Measurements from ENCODE around the gene S100A9. TPM values are rescaled to one million over a fixed set of nuclear protein-coding genes. Genes with fewer than 3 reads are reported as not detected.

S100A9 gene
- total and polyA plus RNA-seq, 4 donors, result 394 to 16,342 (median 659) TPM

DNA sequence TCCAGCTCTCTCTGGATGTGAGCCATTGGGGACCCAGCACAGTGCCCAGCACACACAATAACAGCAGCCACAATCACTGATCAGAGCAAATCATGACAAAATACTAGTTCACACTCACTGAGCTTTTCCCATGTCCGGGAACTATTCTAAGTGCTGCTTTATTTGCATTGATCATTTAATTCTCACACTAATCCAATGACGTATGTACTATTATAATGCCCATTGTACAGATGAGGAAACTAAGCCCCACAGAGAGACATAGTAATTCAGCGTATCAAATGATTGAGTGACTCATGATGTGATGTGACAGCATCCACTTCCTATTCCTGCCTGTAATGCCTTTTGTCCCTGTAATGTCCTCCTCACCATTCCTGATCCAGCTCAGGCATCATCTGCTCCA lies 35.2 kb downstream of the S100A9 start:
- no peak overlapping the region for H3K9ac ChIP-seq (ENCODE audit: insufficient read depth in 1 of 2, low read length in 2 of 2)
- no peaks in the 10 kb centered on the region for H3K9me3 ChIP-seq (ENCODE audit: control insufficient read depth in 4 of 4, insufficient read depth in 3 of 4, low read length in 3 of 4)
- no peak overlapping the region for H3K4me3 ChIP-seq
- DNase-seq (no peak), ATAC-seq (ENCODE audit: insufficient read depth, low FRiP score) (no peak)
- H3K4me1 ChIP-seq (ENCODE audit: control insufficient read depth in 5 of 5, insufficient read depth in 5 of 5, low read length in 5 of 5), result no peaks in the 10 kb centered on the region
- no peak overlapping the region for H3K27ac ChIP-seq (ENCODE audit: low read depth in 1 of 2, low read length in 1 of 2)
- TF ChIP-seq, protein P1, sequence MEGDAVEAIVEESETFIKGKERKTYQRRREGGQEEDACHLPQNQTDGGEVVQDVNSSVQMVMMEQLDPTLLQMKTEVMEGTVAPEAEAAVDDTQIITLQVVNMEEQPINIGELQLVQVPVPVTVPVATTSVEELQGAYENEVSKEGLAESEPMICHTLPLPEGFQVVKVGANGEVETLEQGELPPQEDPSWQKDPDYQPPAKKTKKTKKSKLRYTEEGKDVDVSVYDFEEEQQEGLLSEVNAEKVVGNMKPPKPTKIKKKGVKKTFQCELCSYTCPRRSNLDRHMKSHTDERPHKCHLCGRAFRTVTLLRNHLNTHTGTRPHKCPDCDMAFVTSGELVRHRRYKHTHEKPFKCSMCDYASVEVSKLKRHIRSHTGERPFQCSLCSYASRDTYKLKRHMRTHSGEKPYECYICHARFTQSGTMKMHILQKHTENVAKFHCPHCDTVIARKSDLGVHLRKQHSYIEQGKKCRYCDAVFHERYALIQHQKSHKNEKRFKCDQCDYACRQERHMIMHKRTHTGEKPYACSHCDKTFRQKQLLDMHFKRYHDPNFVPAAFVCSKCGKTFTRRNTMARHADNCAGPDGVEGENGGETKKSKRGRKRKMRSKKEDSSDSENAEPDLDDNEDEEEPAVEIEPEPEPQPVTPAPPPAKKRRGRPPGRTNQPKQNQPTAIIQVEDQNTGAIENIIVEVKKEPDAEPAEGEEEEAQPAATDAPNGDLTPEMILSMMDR (IDR thresholded peaks at IDR 0.05; ENCODE audit: control extremely low read depth, extremely low read depth), result no peak
- 69 to 74% methylated on average over 3 of the region's 3 CpGs for WGBS, 2 donors
- no peaks in the 10 kb centered on the region for H3K36me3 ChIP-seq (ENCODE audit: control insufficient read depth in 4 of 4, insufficient read depth in 4 of 4, low read length in 4 of 4)
- peaks cover 0 to 9% (median 3%) of the 10 kb centered on the region in 3 donors for H3K27me3 ChIP-seq (ENCODE audit: control insufficient read depth in 3 of 3, insufficient read depth in 3 of 3, low read length in 2 of 3)

DNA sequence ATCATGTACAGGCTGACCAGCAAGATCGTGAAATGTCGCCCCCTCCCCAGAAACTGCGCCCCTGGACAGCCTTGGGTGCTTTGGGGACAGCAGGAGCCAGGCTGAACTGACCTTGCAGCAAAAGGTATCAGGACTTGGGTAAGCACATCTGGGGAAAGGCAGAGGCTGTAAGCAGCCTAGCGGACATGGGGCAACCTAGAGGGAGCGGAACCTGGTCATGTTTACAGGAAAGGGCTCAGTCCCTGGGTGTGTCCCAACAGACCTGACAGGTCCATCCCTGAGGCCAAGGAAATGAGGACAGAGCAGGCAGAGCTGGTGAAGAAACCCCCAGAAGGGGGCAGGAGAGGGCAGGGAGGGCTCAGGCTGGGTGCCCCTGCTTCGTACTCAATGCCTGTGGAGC lies 36.3 kb downstream of the S100A9 start:
- no peak overlapping the region for H3K9ac ChIP-seq (ENCODE audit: insufficient read depth in 1 of 2, low read length in 2 of 2)
- no peaks in the 10 kb centered on the region for H3K36me3 ChIP-seq (ENCODE audit: control insufficient read depth in 4 of 4, insufficient read depth in 4 of 4, low read length in 4 of 4)
- no peak overlapping the region for H3K4me3 ChIP-seq
- no peak overlapping the region for H3K27ac ChIP-seq (ENCODE audit: low read depth in 1 of 2, low read length in 1 of 2)
- DNase-seq (no peak), ATAC-seq (ENCODE audit: insufficient read depth, low FRiP score) (no peak)
- TF ChIP-seq, protein P1 (IDR thresholded peaks at IDR 0.05; ENCODE audit: control extremely low read depth, extremely low read depth), result no peak
- 47 to 74% methylated on average over 6 of the region's 6 CpGs for WGBS, 2 donors
- H3K27me3 ChIP-seq (ENCODE audit: control insufficient read depth in 3 of 3, insufficient read depth in 3 of 3, low read length in 2 of 3), result peaks cover 0 to 7% (median 3%) of the 10 kb centered on the region in 3 donors
- H3K9me3 ChIP-seq (ENCODE audit: control insufficient read depth in 4 of 4, insufficient read depth in 3 of 4, low read length in 3 of 4), result no peaks in the 10 kb centered on the region
- H3K4me1 ChIP-seq (ENCODE audit: control insufficient read depth in 5 of 5, insufficient read depth in 5 of 5, low read length in 5 of 5), result no peaks in the 10 kb centered on the region

DNA sequence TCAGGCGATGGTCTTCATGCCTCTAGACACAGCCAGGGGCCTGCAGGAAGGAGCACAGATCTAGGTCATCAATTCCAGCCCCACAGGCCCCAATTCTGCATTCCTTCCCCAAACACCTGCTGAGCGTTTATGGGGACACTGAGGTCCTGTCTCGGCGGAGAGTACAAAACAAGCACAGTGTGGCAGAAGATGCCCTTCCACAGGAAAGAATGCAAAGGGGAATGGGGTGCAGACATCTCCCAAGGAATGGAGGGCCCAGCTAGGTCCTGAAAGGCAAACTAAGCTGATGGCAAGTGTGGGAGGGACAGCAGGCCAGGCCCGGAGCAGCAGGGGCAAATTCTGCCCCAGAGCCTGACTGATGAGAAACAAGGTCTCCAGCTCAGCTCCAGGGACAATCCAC lies 36.7 kb downstream of the S100A9 start:
- no peak overlapping the region for H3K27ac ChIP-seq (ENCODE audit: low read depth in 1 of 2, low read length in 1 of 2)
- H3K36me3 ChIP-seq (ENCODE audit: control insufficient read depth in 4 of 4, insufficient read depth in 4 of 4, low read length in 4 of 4), result no peaks in the 10 kb centered on the region
- DNase-seq (no peak), ATAC-seq (ENCODE audit: insufficient read depth, low FRiP score) (no peak)
- 77 to 84% methylated on average over 5 of the region's 5 CpGs for WGBS, 2 donors
- TF ChIP-seq, protein P1 (IDR thresholded peaks at IDR 0.05; ENCODE audit: control extremely low read depth, extremely low read depth), result no peak
- peaks cover 0 to 7% (median 3%) of the 10 kb centered on the region in 3 donors for H3K27me3 ChIP-seq (ENCODE audit: control insufficient read depth in 3 of 3, insufficient read depth in 3 of 3, low read length in 2 of 3)
- H3K9ac ChIP-seq (ENCODE audit: insufficient read depth in 1 of 2, low read length in 2 of 2), result no peak overlapping the region
- H3K4me3 ChIP-seq, result no peak overlapping the region
- no peaks in the 10 kb centered on the region for H3K4me1 ChIP-seq (ENCODE audit: control insufficient read depth in 5 of 5, insufficient read depth in 5 of 5, low read length in 5 of 5)
- no peaks in the 10 kb centered on the region for H3K9me3 ChIP-seq (ENCODE audit: control insufficient read depth in 4 of 4, insufficient read depth in 3 of 4, low read length in 3 of 4)

DNA sequence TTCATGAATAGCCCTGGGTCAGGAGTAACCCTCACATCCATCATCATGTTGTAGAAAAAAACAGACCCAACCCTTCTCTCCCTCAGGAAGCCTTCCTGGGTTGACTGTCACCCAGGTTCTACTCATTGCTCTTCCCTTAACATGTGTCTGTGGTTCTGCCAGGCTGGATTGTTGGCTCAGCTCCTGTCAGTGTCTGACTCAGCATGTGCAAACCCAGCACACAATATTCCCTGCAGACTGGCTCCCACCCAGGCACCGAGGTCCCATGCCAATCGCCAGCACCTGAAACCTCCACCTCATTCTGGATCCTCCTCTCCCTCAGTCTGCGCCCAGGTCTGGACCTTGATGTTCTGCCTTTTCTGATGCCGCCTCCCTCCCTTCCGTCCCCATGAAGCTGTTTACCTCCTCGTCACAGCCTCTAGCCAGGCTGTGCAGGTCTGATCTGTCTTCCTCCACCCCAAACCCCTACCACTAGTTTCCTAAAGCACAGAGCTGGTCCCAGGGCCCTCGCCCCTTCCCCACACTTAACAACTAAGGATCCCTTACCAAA lies 37.6 kb downstream of the S100A9 start:
- no peak for DNase-seq
- H3K9me3 ChIP-seq (ENCODE audit: control insufficient read depth in 4 of 4, insufficient read depth in 3 of 4, low read length in 3 of 4), result no peaks in the 10 kb centered on the region
- WGBS, 2 donors, result 78 to 84% methylated on average over 7 of the region's 7 CpGs
- no peak overlapping the region for H3K27ac ChIP-seq (ENCODE audit: low read depth in 1 of 2, low read length in 1 of 2)
- H3K4me3 ChIP-seq, result no peak overlapping the region
- peaks cover 0 to 7% (median 3%) of the 10 kb centered on the region in 3 donors for H3K27me3 ChIP-seq (ENCODE audit: control insufficient read depth in 3 of 3, insufficient read depth in 3 of 3, low read length in 2 of 3)
- no peaks in the 10 kb centered on the region for H3K4me1 ChIP-seq (ENCODE audit: control insufficient read depth in 5 of 5, insufficient read depth in 5 of 5, low read length in 5 of 5)
- H3K9ac ChIP-seq (ENCODE audit: insufficient read depth in 1 of 2, low read length in 2 of 2), result no peak overlapping the region
- TF ChIP-seq, protein P1 (IDR thresholded peaks at IDR 0.05; ENCODE audit: control extremely low read depth, extremely low read depth), result no peak
- no peak for ATAC-seq (ENCODE audit: insufficient read depth, low FRiP score)
- H3K36me3 ChIP-seq (ENCODE audit: control insufficient read depth in 4 of 4, insufficient read depth in 4 of 4, low read length in 4 of 4), result no peaks in the 10 kb centered on the region
